ENCODE results near the gene NTN4. TPM values are rescaled to one million over a fixed set of nuclear protein-coding genes. Genes with fewer than 3 reads are reported as not detected.

The NTN4 gene
- total RNA-seq, 6 donors from 2014 or later: 74.1 to 115 (median 94.3) TPM

GRCh38 chr12:95715177-95715576 is 75.4 kb downstream of the NTN4 start:
- DNase-seq (no peak), ATAC-seq (ENCODE audit: low FRiP score in 2 of 2) (no peak)
- H3K27ac ChIP-seq: no peak overlapping the region
- no peak overlapping the region for H3K4me3 ChIP-seq
- TF ChIP-seq CTCF (IDR thresholded peaks at IDR 0.05) (no peak), POLR2A (IDR thresholded peaks at IDR 0.05) (no peak), EP300 (IDR thresholded peaks at IDR 0.05) (no peak), POLR2AphosphoS5 (IDR thresholded peaks at IDR 0.05) (no peak)
- peaks cover 0 to 5% (median 1%) of the 10 kb centered on the region in 4 donors for H3K36me3 ChIP-seq
- 100% methylated on average over 1 of the region's 1 CpG for WGBS, 2 donors
- peaks cover 4 to 9% (median 7%) of the 10 kb centered on the region in 4 donors for H3K4me1 ChIP-seq
- no peaks in the 10 kb centered on the region for H3K9me3 ChIP-seq
- no peaks in the 10 kb centered on the region for H3K27me3 ChIP-seq

GRCh38 chr12:95712269-95712668 is 78.3 kb downstream of the NTN4 start:
- DNase-seq (no peak), ATAC-seq (ENCODE audit: low FRiP score in 2 of 2) (no peak)
- 81 to 86% methylated on average over 3 of the region's 3 CpGs for WGBS, 2 donors
- no peak overlapping the region for H3K27ac ChIP-seq
- peaks cover 0 to 5% (median 0%) of the 10 kb centered on the region in 4 donors for H3K4me1 ChIP-seq
- TF ChIP-seq POLR2A (IDR thresholded peaks at IDR 0.05) (no peak), CTCF (IDR thresholded peaks at IDR 0.05) (no peak), POLR2AphosphoS5 (IDR thresholded peaks at IDR 0.05) (no peak), EP300 (IDR thresholded peaks at IDR 0.05) (no peak)
- H3K27me3 ChIP-seq: no peaks in the 10 kb centered on the region
- no peaks in the 10 kb centered on the region for H3K9me3 ChIP-seq
- peaks cover 0 to 6% (median 4%) of the 10 kb centered on the region in 4 donors for H3K36me3 ChIP-seq
- H3K4me3 ChIP-seq: no peak overlapping the region

- no peak for TF ChIP-seq POLR2AphosphoS5 (IDR thresholded peaks at IDR 0.05)
- TF ChIP-seq EP300 (IDR thresholded peaks at IDR 0.05): no peak
- ATAC-seq (ENCODE audit: low FRiP score in 2 of 2): no peak
- no peak for DNase-seq
- H3K27ac ChIP-seq: no peak overlapping the region
- H3K9me3 ChIP-seq: no peaks in the 10 kb centered on the region
- 92 to 94% methylated on average over 8 of the region's 8 CpGs for WGBS, 2 donors
- H3K4me1 ChIP-seq: peaks cover 0 to 5% (median 0%) of the 10 kb centered on the region in 4 donors
- no peaks in the 10 kb centered on the region for H3K27me3 ChIP-seq
- H3K4me3 ChIP-seq: no peak overlapping the region
- H3K36me3 ChIP-seq: peaks cover 0 to 6% (median 4%) of the 10 kb centered on the region in 4 donors
Measured at GRCh38 chr12:95710386-95710785, 80.2 kb downstream of the NTN4 start.

- peaks cover 0 to 6% (median 4%) of the 10 kb centered on the region in 4 donors for H3K36me3 ChIP-seq
- no peaks in the 10 kb centered on the region for H3K27me3 ChIP-seq
- no peak overlapping the region for H3K4me3 ChIP-seq
- WGBS, 2 donors: 51 to 63% methylated on average over 2 of the region's 2 CpGs
- TF ChIP-seq CTCF (IDR thresholded peaks at IDR 0.05): no peak
- H3K4me1 ChIP-seq: peaks cover 0 to 5% (median 0%) of the 10 kb centered on the region in 4 donors
- DNase-seq (no peak), ATAC-seq (ENCODE audit: low FRiP score in 2 of 2) (no peak)
- H3K27ac ChIP-seq: no peak overlapping the region
- no peaks in the 10 kb centered on the region for H3K9me3 ChIP-seq
Measured at GRCh38 chr12:95709152-95709551, 81.4 kb downstream of the NTN4 start.

- TF ChIP-seq POLR2AphosphoS5 (IDR thresholded peaks at IDR 0.05) (no peak), POLR2A (IDR thresholded peaks at IDR 0.05) (no peak), EP300 (IDR thresholded peaks at IDR 0.05) (no peak), CTCF (IDR thresholded peaks at IDR 0.05) (no peak)
- ATAC-seq (ENCODE audit: low FRiP score in 2 of 2) (no peak), DNase-seq (no peak)
- no peaks in the 10 kb centered on the region for H3K27me3 ChIP-seq
- H3K4me1 ChIP-seq: peaks cover 0 to 9% (median 0%) of the 10 kb centered on the region in 4 donors
- peaks cover 0 to 4% (median 2%) of the 10 kb centered on the region in 4 donors for H3K36me3 ChIP-seq
- H3K4me3 ChIP-seq: no peak overlapping the region
- no peaks in the 10 kb centered on the region for H3K9me3 ChIP-seq
- H3K27ac ChIP-seq: no peak overlapping the region
- 84 to 87% methylated on average over 2 of the region's 2 CpGs for WGBS, 2 donors
Measured at GRCh38 chr12:95705143-95705542, 85.4 kb downstream of the NTN4 start.
